IMR-90 (cell line): ENCODE measurements around the gene CERS1. TPM values are rescaled to one million over a fixed set of nuclear protein-coding genes. Genes with fewer than 3 reads are reported as not detected.
A peak's percentile ranks its signal among the peaks of the same experiment; 100 is the strongest.

Experiments used
- ATAC-seq: fragments of 200-7000 bp; cut with Tn5 transposase; 2 replicates; pipeline ENCODE4 v1.9.1; 2020; ENCODE audit warnings: low read depth, mild to moderate bottlenecking, moderate library complexity
- BruUV-seq: library from RNA; stranded (reverse); fragments of 400-500 nt; replicated peaks from 2 replicates; lab custom pipeline; 2021; lab: Mats Ljungman, UMichigan
- CTCF ChIA-PET: fragments of 300-600 bp; formaldehyde crosslinking; extraction: SDS; loops from one replicate; lab custom pipeline; 2021; ENCODE audit warnings: antibody characterized with exemption; lab: Yijun Ruan, JAX
- POLR2A ChIA-PET: fragments of 300-600 bp; sonication (Branson Sonifier 250); formaldehyde crosslinking; loops from one replicate; lab custom pipeline; 2022; ENCODE audit warnings: antibody characterized with exemption; ENCODE audit not compliant: unreplicated experiment; lab: Charles Lee
- DNase-seq: peaks from one replicate; pipeline ENCODE4 v3.0.0; 2013
- H2AFZ ChIP-seq: replicated peaks from 2 replicates; pipeline ENCODE3; 2013; ENCODE audit warnings: low read length, mild to moderate bottlenecking; ENCODE audit not compliant: poor library complexity
- H2AK5ac ChIP-seq: 2 replicates; pipeline ENCODE4 v1.6.1; 2013; ENCODE audit warnings: low read depth, low read length, inconsistent platforms
- H2AK9ac ChIP-seq: replicated peaks from 2 replicates; pipeline ENCODE3; 2013; ENCODE audit warnings: mild to moderate bottlenecking, low read depth, low read length, moderate library complexity; ENCODE audit not compliant: poor library complexity
- H2BK120ac ChIP-seq: 2 replicates; pipeline ENCODE4 v1.6.1; 2013; ENCODE audit warnings: low read depth, low read length, inconsistent platforms
- H2BK15ac ChIP-seq: 3 replicates; pipeline ENCODE4 v1.6.1; 2013; ENCODE audit warnings: low read depth, low read length, inconsistent platforms
- H2BK20ac ChIP-seq: 2 replicates; pipeline ENCODE4 v1.6.1; 2013; ENCODE audit warnings: low read depth, mild to moderate bottlenecking, inconsistent platforms, low read length, moderate library complexity
- H2BK5ac ChIP-seq: 2 replicates; pipeline ENCODE4 v1.6.1; 2013; ENCODE audit warnings: mild to moderate bottlenecking, low read depth, low read length, inconsistent platforms; ENCODE audit not compliant: poor library complexity, severe bottlenecking
- H3K14ac ChIP-seq: replicated peaks from 2 replicates; pipeline ENCODE4 v1.6.1; 2013; ENCODE audit warnings: low read depth, low read length, inconsistent platforms
- H3K18ac ChIP-seq: 2 replicates; pipeline ENCODE4 v1.6.1; 2013; ENCODE audit warnings: low read depth, low read length, control low read depth
- H3K23ac ChIP-seq: 2 replicates; pipeline ENCODE4 v1.6.1; 2013; ENCODE audit warnings: low read depth, low read length, inconsistent platforms
- H3K27ac ChIP-seq: 2 replicates; pipeline ENCODE4 v1.5.1; 2013; ENCODE audit warnings: mild to moderate bottlenecking, control low read depth, low read length; ENCODE audit not compliant: insufficient read depth
- H3K27me3 ChIP-seq: 2 replicates; pipeline ENCODE4 v1.6.1; 2013; ENCODE audit warnings: low read length; ENCODE audit not compliant: control insufficient read depth, insufficient read depth
- H3K36me3 ChIP-seq: 2 replicates; pipeline ENCODE4 v1.6.1; 2013; ENCODE audit warnings: low read length, mixed read lengths; ENCODE audit not compliant: control insufficient read depth, insufficient read depth
- H3K4ac ChIP-seq: 2 replicates; pipeline ENCODE4 v1.6.1; 2013; ENCODE audit warnings: low read depth, low read length, inconsistent platforms
- H3K4me1 ChIP-seq: 2 replicates; pipeline ENCODE4 v1.6.1; 2013; ENCODE audit warnings: low read length, mixed read lengths; ENCODE audit not compliant: control insufficient read depth, insufficient read depth
- H3K4me2 ChIP-seq: 2 replicates; pipeline ENCODE4 v1.6.1; 2013; ENCODE audit warnings: low read depth, mild to moderate bottlenecking, control low read depth, low read length, moderate library complexity
- H3K4me3 ChIP-seq: 2 replicates; pipeline ENCODE4 v1.5.1; 2013; ENCODE audit warnings: low read depth, mild to moderate bottlenecking, control low read depth, low read length, moderate library complexity; ENCODE audit not compliant: insufficient read depth
- H3K56ac ChIP-seq: 2 replicates; pipeline ENCODE4 v1.6.1; 2013; ENCODE audit warnings: low read length, inconsistent platforms; ENCODE audit not compliant: insufficient read depth; ENCODE audit errors: extremely low read depth
- H3K79me1 ChIP-seq, 2 experiments: 2 replicates each; pipeline ENCODE4 v1.6.1; 2013; ENCODE audit warnings: low read length in 2 of 2, inconsistent platforms in 1 of 2, low read depth in 1 of 2
- H3K9ac ChIP-seq: 2 replicates; pipeline ENCODE4 v1.6.1; 2013; ENCODE audit warnings: low read depth, low read length, control low read depth
- H3K9me1 ChIP-seq: 2 replicates; pipeline ENCODE4 v1.6.1; 2013; ENCODE audit warnings: low read length, inconsistent platforms; ENCODE audit not compliant: insufficient read depth
- H3K9me3 ChIP-seq: 2 replicates; pipeline ENCODE4 v1.6.1; 2013; ENCODE audit warnings: low read length; ENCODE audit not compliant: control insufficient read depth, insufficient read depth
- H4K20me1 ChIP-seq: 2 replicates; pipeline ENCODE4 v1.6.1; 2013; ENCODE audit warnings: low read length, inconsistent platforms; ENCODE audit not compliant: insufficient read depth
- H4K5ac ChIP-seq: 2 replicates; pipeline ENCODE4 v1.6.1; 2013; ENCODE audit warnings: mild to moderate bottlenecking, low read depth, low read length, control low read depth
- H4K8ac ChIP-seq, 2 experiments: 2 replicates each; pipeline ENCODE4 v1.6.1; 2013; ENCODE audit warnings: low read depth in 2 of 2, low read length in 2 of 2, control low read depth in 1 of 2, inconsistent platforms in 1 of 2
- H4K91ac ChIP-seq: 2 replicates; pipeline ENCODE4 v1.6.1; 2013; ENCODE audit warnings: low read depth, low read length, inconsistent platforms; ENCODE audit not compliant: insufficient read depth
- BHLHE40 ChIP-seq: fragments of 150-350 bp; IDR thresholded peaks from 2 replicates; pipeline ENCODE4 v1.6.1; 2016; ENCODE audit warnings: mild to moderate bottlenecking, low read depth, low read length
- SMC3 ChIP-seq: fragments of 150-350 bp; IDR thresholded peaks from 2 replicates; pipeline ENCODE4 v1.6.1; 2016; ENCODE audit warnings: low read depth, mild to moderate bottlenecking, antibody characterized with exemption, low read length, moderate library complexity
- WGBS, 2 experiments: methylation state at CpG; one replicate each; pipeline versions ENCODE4 v1.1.5 to v1.1.7; 2013; ENCODE audit warnings: missing lambda C conversion rate in 2 of 2; ENCODE audit not compliant: insufficient read length in 1 of 2; ENCODE audit errors: extremely low coverage in 2 of 2; 5-methylcytosine and 5-hydroxymethylcytosine counted together
- dilution Hi-C: fragments of 300-500 bp; cut with HindIII; formaldehyde crosslinking; loops from one replicate; pipeline ENCODE4 v1.14.3; 2018; ENCODE audit warnings: low sequenced_read_pairs; ENCODE audit not compliant: unreplicated experiment
- in situ Hi-C: fragments of 300-500 bp; cut with MboI; formaldehyde crosslinking; loops from 3 replicates; pipeline ENCODE4 v1.14.3; 2019; ENCODE audit warnings: low sequenced_read_pairs, inconsistent platforms, mixed read lengths
- intact Hi-C: fragments of 100-400 bp; cut with micrococcal nuclease; formaldehyde crosslinking; loops from 2 replicates; pipeline ENCODE4 v1.10.0; 2022
- polyA plus RNA-seq, 3 experiments: library from polyadenylated mRNA; depleted of rRNA; stranded (reverse); fragments of >200 nt; gene quantifications; 2 replicates each; pipeline ENCODE4 v1.2.3, GENCODE V29; 2012; ENCODE audit warnings: low replicate concordance in 1 of 3
- total RNA-seq: library from RNA; depleted of rRNA; stranded (reverse); fragments of >200 nt; gene quantifications from 2 replicates; pipeline ENCODE4 v1.2.3, GENCODE V29; 2012

Gene CERS1
- total and polyA plus RNA-seq, 2 of the 4 experiments (the other 2 are of a cell fraction) = 0.90 to 4.3 TPM

DNA sequence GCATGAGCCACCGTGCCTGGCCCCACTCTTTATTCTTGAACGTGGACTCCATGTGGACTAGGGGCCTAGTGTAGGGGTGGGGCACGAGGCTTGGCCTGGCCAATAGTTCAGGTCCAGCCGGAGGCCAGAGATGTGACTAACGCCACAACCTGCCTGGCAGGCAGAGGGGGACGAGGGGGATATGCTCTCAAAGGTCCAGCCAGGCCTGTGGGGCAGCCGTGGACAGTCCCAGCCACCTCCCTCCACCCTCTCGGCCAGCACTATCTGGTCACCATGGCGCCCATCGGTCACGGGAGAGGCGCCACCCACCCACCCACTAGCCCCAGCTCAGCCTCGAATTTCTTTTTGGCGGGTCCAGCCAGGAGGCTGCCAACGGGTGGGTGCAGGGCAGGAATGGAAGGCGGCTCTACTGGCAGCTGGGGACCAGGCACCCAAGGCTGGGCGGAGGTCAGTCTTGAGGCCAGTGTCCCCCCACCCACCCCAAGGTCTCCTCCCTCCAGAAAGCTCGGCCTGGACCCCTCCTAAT lies 2.2 kb upstream of the CERS1 start:
- no peak overlapping the region for H3K4ac ChIP-seq
- H2AK5ac ChIP-seq = no peak overlapping the region
- peaks cover 28% of the 10 kb centered on the region for H4K20me1 ChIP-seq
- CTCF ChIA-PET = no interaction called here
- H2BK20ac ChIP-seq = no peak overlapping the region
- no peak overlapping the region for H3K18ac ChIP-seq
- no peak overlapping the region for H3K9ac ChIP-seq
- H3K4me3 ChIP-seq = no peak overlapping the region
- no peak overlapping the region for H2BK120ac ChIP-seq
- ATAC-seq (no peak), DNase-seq (no peak)
- no peak overlapping the region for H3K4me2 ChIP-seq
- no peak overlapping the region for H3K56ac ChIP-seq
- H3K23ac ChIP-seq = no peak overlapping the region
- H4K5ac ChIP-seq = no peak overlapping the region
- no peak overlapping the region for H2BK15ac ChIP-seq
- no peak overlapping the region for H2AFZ ChIP-seq
- dilution Hi-C loops = no loop called here
- no peak overlapping the region for H4K91ac ChIP-seq
- no peak overlapping the region for H4K8ac ChIP-seq
- H2AK9ac ChIP-seq = no peak overlapping the region
- H3K36me3 ChIP-seq = peaks cover 29% of the 10 kb centered on the region
- H3K27ac ChIP-seq = no peak overlapping the region
- H3K14ac ChIP-seq = no peak overlapping the region
- 64% methylated on average over 6 of the region's 18 CpGs; no CpG with 5 or more reads in 1 of the 2 experiments for WGBS, 2 experiments
- H3K27me3 ChIP-seq = peaks cover 7% of the 10 kb centered on the region; the same call in 1 of the 2 replicates
- no TSS peak for BruUV-seq
- no peak overlapping the region for H2BK5ac ChIP-seq
- H3K9me3 ChIP-seq = no peaks in the 10 kb centered on the region
- intact Hi-C loops = no loop called here
- POLR2A ChIA-PET = interaction anchor here (1.0 kb wide), 1 partner anchor 21 kb away, joined by 3 read pairs; the partner anchor contains the start of genes COPE and DDX49
- peaks cover 8% of the 10 kb centered on the region; the same call in 1 of the 2 replicates for H3K4me1 ChIP-seq
- TF ChIP-seq BHLHE40 (0 out of 2 replicates have a peak, but pooled peaks have one; percentile 38), SMC3 (no peak)
- in situ Hi-C loops = no loop called here
- peaks cover 0 to 3% of the 10 kb centered on the region in 2 experiments; a peak in 1 of 4 replicates for H3K79me1 ChIP-seq
- H3K9me1 ChIP-seq = no peaks in the 10 kb centered on the region
